ENCODE measurements around the gene DMTF1.

DNA sequence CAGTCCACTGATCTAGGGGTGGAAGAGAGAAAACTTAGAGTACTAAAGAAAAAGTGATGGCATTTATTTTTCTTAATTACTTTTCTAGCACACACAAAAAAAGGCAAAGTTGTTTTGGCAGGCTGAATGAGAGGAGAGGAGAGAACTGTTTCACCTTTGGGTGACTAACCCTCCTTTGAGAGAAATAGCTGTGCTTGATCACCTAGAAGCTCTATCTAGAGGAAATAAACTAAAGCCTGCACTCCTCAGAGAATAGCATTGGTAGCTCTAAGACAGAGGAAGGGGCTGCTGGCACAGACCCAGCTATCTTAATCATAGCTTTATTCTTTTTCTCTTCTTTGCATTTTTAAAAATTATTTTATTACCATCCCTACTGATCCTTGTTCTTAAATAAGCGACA lies 61.0 kb downstream of the DMTF1 start:
- TF ChIP-seq CTCF (optimal IDR thresholded peaks at IDR 0.05 in 1 of 3, IDR thresholded peaks at IDR 0.05 in 1 of 3, conservative IDR thresholded peaks at IDR 0.05 in 1 of 3; ENCODE audit: extremely low read depth in 1 of 3, insufficient read depth in 2 of 3, low read length in 3 of 3) (no peak), EZH2 (IDR thresholded peaks at IDR 0.05; ENCODE audit: low read length) (no peak)
